Amniotic epithelial cell (primary cell): Measurements from ENCODE around the gene RETREG3.
A peak's percentile ranks its signal among the peaks of the same experiment; 100 is the strongest.
"Not testable (repeated sequence)": the region's sequence is repeated elsewhere in the genome, so short reads cannot be mapped to it uniquely, and the experiment has no call there.

Experiments used
- DNase-seq: peaks from one replicate; pipeline ENCODE4 v3.0.0-alpha.2; 2010; ENCODE audit warnings: low read depth

RETREG3 gene, protein sequence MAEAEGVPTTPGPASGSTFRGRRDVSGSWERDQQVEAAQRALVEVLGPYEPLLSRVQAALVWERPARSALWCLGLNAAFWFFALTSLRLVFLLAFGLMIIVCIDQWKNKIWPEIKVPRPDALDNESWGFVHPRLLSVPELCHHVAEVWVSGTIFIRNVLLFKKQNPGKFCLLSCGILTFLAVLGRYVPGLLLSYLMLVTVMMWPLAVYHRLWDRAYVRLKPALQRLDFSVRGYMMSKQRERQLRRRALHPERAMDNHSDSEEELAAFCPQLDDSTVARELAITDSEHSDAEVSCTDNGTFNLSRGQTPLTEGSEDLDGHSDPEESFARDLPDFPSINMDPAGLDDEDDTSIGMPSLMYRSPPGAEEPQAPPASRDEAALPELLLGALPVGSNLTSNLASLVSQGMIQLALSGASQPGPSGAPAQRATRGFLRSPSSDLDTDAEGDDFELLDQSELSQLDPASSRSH

DNA sequence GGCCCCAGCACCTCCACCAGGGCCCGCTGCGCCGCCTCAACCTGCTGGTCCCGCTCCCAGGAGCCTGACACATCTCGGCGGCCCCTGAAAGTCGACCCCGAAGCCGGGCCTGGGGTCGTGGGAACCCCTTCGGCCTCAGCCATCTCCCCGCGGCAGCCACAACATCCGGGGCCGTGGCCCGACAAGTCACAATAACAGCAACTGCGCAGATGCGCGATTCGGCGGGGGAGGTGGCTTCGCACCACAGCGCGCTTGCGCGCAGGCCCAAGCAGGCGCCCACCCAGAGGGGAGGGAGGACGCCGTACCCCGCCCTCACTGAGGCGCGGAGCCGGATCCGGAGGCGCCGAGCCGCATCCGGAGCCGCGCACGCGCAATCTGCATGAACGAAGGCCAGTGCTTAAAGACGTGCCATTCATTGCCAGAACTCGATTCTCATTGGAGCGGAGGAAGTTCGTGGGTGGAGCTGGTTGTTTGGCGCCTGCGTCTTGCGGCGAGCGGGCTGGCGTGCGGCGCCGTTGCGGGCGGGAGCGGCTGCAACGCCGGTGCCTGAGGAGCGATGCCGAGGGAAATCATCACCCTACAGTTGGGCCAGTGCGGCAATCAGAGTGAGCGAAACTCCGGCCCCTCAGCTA lies at the start of gene RETREG3, which contains the start of gene TUBG1:
Gene RETREG3, minus strand, starts transcription at position 193 of the 632 bp plus-strand sequence. Its CDS starts 50 bp downstream, at position 143.
Gene TUBG1, plus strand, starts transcription at position 502 of the 632 bp plus-strand sequence. Its CDS starts 55 bp downstream, at position 557.
- peak; percentile 99 for DNase-seq

DNA sequence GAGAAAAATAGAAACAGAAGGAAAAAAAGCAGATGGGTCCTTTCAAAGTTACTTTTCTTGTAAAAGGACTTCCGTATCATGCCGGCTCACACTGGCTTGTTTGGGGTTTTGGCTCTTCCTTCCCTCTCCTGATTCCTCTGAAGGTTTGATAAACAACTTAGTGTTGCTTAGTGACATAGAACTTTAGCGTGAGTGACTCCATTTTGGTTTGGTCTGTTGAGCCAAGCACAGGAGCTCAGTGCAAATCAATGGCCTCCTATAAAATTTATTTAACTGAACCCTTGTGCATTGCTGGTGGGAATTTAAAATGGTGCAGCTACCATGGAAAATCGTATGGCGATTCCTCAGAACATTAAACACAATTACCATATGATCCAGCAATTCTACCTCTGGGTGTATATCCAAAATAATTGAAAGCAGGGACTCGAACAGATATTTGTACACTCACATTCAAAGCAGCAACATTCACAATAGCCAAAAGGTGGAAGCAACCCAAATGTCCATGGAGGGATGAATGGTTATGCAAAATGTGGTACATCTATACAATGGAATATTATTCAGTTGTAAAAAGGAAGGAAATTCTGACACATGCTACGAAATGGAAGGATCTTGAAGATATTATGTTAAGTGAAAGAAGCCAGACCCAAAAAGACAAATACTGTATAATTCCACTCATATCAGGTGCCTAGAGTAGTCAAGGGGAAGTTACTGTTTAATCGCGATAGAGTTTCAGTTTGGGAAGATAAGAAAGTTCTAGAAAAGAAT lies 48.8 kb upstream of the RETREG3 start:
- DNase-seq = no peak

DNA sequence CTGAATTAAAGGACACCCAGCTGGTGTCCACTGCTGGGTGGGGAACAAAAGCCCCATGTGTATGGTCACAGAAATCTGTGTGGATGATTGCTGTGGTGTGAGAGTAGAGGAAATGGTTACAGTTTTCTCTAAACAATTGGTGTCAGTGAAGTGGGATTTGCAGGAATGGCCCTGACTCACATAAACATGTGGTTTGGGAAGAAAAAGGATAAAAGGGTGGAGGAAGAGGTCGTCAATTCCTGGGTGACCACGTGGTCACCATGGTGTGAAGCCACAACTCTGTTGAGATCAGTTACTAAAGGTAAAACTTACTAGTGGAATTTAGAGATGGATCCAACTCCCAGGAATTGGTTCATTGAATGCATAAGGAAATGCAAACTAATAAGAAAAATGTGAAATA lies 46.4 kb upstream of the RETREG3 start:
- peak; percentile 34 for DNase-seq

DNA sequence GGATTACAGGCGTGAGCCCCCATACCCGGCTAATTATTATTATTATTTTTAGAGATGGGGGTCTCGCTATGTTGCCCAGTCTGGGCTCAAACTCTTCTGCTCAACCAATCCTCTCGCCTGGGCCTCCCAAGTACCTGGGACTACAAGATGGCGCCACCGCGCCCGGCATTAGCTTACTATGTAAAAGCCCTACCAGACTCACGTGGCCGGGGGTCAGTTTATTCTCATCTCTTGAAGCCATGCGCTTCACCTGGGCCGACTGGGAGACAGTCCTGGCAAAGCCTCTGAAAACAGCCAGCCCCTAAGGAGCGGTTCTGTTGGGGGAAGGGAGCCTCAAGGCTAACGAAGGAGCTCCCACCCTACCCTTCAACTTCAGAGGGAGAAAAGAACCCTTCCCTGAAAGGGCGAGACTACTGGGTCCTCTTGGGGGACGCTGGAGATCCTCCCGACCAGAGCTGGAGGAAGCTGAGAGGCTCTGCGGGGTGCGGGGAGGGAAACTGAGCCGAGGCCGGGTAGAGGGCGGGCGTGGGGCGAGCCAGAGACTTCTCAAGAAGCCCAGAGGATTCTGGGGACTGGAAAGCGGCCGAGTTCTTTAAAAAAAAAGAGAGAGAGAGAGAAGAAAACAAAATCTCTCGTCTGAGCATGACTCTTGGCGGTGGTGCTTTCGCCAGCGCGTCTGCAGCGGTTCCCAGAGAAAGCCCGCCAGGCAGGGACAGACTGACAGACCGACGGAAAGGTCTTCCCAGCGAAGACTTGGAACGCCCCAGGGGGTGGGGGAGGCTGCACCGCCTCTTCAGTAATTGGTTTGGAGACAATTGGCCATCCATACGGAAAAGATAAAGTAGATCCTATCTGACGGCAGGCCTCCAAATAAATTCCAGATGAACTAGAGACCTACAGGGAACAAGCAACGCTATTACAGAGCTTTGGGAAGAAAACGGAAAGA lies 44.3 kb upstream of the RETREG3 start:
- peak; percentile 71 for DNase-seq

DNA sequence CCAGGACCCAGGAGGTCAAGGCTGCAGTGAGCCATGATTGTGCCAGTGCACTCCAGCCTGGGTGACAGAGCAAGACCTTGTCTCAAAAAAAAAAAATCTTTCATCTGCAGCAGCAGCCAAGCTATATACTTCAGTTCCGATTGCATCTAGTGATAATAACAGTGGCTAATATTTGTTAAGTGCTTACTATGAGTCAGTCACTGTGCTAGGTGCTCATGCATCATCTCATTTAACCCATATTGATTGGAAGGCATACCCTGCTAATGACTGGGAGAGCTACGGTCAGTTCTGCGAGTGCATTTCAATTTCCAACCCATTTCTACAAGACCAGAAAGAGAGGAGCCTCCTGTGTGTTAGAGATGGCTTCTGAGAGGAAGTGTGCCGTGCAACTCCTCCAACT lies 42.2 kb upstream of the RETREG3 start:
- no peak for DNase-seq

DNA sequence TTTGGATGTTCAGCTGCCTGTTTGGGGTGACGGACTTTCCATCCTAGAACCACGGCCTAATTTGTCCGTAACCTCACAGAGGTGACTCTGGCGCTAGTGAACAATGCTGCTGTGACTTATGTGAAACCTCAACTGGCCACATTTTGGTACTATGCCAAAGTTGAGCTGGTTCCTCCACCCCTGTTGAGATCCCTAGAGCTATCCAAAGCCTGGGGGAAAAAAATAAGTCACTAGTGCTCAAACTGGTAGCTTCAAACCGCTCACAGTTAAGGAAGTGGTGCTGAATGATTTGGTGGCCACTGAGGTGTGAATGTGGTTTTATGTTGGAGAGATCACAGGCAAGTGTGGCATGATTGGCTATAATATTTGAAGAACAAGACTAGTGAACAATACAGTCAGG lies 38.6 kb upstream of the RETREG3 start:
- DNase-seq = no peak

DNA sequence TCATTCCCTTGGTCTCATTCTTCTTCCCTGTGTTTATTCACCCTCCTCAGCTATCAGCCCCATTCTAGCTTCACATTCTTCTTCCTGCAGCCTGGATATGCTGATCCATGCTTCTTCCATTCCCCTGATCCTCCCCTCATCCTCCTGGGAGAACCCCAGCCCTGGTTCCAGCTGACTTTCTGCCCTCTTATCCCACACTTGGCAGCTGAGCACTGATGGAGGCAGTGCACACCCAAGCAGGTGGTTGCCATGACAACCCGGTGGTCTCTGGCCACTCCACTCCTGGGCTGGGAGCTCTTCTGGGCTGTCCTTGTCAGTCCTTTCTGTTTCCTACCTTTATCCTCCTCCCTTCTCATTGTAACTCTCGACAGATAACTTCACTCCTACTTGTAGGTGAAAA lies 33.2 kb upstream of the RETREG3 start:
- no peak for DNase-seq

DNA sequence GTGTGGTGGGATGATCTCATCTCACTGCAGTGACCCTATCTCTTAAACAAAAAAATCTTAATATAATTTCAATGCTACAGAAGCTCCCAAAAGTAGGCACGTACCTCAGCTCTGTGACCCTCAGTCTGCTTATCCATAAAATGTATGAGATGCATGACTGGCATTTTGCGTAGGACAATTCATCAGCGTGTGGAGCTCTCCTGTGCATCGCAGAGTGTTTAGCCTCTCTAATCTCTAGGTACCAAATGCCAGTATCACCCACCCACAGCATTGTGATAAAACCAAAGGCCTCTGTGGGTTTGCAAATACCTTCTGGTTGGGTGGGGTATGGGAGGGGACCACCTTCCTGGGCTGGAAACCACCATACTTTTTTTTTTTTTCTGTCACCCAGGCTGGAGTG lies 30.9 kb upstream of the RETREG3 start:
- DNase-seq = no peak

DNA sequence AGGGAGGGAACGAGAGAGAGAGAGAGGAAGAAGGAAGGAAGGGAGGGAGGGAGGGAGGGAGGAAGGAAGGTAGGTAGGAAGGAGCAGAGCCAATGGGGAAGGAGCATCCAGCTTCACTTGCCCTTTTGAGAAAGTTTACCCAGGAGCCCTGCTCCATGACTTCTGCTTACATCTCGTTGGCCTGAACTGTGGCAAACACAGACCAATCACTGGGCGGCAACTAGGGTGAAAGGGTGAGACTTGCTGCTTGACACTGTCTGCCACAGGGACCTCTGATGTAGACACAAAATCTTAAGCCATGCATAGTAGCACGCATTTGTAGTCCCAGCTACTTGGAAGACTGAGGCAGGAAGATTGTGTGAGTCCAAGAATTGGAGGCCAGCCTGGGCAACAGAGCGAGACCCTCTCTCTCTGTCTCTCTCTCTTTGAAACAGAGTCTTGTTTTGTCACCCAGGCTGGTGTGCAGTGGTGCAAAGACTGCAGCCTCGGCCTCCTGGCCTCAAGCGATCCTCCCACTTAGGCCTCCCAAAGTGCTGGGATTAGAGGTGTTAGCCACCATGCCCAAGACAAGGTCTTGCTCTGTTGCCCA lies 30.4 kb upstream of the RETREG3 start:
- DNase-seq = no peak

DNA sequence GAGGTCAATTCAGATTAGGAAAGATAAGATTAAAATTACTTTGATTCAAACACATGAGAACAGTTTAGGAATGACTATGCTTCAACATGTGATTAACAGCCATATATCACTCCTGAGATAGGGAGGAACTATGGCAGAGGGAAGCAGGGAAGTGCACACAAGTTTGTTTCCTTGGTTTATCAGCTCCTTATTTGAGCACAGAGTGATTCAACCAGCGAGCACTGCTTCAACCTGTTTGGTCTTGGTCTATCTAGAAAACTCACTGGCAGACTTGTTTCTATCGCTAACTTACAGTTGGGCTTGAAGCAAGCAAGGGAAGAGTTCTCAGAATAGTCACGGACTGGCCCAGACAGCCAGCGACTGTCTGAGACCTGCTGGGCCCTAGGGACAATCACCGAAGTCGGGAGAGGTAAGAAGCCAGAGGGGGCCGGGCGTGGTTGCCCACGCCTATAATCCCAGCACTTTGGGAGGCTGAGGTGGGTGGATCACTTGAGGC lies 23.8 kb upstream of the RETREG3 start:
- DNase-seq = peak; percentile 80

DNA sequence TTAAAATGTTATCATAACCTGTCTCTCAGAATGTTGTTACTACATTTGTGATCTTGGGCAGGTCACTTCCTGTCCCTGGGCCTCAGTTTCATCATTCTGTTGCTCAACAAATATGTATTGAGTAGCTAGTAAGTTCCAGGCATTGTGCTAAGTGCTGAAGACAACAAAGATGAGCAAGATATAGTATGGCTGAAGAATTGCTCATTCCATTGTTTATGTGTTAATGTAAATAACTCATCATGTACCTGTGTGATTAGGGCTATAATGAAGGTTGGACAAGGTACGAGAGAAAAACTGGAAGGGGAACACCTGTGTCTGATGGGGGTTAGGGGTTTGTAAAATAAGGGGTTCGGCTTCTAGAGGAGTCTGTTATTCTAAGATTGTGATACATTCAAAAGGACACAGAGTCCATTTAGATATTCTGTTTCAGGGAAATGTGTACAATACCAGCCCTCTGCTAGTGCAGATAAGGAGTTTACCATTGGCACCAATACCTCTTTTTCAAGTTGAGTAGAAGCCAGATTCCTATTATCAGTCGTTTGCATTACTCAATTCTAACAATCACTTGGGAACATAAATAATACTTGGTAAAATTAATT lies 20.3 kb upstream of the RETREG3 start:
- DNase-seq = peak; percentile 45

DNA sequence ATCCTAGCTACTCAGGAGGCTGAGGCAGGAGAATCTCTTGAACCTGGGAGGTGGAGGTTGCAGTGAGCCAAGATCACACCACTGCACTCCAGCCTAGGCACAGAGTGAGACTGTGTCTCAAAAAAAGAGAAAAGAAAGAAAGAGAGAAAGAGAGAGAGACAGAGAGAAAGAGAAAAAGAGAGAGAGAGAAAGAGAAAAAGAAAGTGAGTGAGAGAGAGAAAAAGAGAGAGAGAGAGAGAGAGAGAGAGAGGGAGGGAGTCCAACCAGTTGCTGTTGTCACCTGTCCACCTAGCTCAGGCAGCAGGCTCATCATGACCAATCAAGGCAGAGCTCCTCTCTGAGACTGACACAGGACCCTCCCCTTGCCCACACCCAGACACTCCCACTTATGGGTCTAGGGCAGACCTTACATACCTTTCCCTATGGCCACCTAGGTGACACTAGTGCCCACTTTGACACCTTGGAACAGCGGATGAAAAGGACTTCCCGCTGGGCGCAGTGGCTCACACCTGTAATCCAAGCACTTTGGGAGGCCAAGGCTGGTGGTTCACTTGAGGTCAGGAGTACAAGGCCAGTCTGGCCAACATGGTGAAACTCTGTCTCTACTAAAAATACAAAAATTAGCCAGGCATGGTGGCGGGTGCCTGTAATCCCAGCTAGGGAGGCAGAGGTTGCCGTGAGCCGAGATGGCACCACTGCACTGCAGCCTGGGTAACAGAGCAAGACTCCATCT lies 18.0 kb upstream of the RETREG3 start:
- not testable (repeated sequence) for DNase-seq

DNA sequence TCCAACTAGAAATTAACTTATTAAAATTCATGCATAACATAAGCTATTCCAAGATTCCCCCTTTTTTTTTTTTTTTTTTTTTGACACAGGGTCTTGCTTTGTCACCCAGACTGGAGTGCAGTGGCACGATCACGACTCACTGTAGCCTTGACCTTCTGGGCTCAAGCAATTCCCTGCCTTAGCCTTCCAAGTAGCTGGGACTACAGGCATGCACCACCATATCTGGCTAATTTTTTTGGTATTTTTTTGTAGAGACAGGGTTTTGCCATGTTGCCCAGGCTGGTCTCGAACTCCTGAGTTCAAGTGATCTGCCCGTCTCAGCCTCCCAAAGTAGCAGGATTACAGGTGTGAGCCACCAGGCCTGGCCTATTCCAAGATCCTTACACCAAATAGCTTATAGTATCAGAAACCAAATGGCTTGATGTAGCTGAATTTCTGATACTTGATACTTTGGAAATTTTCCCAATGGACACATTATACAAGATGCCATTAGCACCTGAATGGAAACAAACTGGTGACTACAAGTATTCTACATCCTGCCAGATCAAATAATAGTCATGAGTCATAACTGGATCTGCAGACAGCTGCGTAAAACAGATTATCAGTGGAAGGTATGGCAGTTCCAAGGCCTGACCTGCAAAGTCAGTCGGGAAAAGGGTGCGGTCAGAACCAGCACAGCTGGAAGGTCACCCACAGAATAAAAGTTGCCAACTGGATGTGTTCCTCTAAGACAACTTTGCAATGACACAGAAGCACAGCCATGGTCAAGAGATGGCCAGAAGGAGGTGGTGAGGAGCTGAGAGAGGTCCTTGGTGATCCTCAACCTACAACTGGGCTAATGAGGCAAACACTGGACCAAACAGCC lies 14.8 kb upstream of the RETREG3 start:
- peak; percentile 18 for DNase-seq

DNA sequence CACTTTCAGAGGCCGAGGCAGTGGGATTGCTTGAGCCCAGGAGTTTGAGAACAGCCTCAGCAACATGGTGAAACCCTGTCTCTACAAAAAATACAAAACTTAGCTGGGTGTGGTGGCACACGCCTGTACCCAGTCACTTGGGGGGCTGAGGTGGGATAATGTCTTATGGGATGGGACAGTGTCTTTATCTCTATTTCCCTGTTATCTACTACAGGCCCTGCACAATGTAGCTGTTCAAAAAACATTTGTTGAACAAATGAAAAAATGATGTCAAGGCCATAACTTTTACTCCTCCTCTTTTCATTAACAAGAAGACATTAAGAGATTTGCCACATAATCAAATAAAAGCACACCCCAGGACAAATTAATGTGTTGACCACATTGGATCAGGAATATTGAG lies 14.1 kb upstream of the RETREG3 start:
- DNase-seq = no peak

DNA sequence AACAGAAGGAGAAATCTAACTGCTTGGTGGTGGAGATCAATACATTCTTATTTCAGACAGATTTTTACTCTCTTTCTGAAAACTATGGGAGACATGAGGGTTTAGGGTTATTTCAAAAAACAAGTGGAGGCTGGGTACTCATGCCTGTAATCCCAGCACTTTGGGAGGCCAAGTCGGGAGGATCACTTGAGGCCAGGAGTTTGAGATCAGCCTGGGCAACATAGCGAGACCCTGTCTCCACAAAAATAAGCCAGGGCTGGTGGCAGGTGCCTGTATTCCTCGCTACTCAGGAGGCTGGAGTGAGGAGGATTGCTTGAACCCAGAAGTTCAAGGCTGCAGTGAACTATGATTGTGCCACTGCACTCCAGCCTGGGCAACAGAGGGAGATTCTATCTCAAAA lies 12.8 kb upstream of the RETREG3 start:
- not testable (repeated sequence) for DNase-seq

DNA sequence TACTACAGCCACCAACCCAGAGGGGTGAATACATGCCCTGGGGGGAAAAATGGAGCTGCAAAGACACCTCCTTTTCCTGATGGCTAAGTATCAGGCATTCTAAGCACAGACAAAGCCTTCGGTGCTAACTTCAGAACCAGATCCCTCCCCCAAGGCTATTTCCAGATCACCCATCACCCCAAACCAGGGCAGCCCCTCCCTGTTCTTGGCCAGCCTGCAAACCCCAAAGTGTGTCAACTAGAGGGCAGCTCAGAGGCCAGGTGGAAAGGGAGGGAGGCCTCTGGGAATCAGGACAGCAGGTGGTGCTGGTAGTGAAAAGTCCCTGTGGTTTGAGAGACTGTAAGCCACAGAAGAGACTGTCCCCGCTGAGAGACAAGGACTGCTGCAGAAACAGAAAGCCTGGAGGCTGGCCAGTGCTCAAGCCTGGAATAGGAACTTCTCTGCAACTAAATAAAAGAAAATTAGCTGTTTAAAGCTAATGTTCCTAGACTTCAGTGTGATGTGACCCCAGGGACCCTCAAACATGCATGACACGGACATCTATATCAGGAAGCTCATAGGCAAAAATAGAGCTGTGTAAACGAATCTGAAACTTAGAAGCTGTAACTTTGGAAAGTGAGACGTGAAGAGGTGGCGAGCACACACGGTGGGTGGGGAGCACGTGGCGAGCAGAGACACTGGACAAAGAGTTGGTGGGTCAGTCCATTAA lies 9.4 kb upstream of the RETREG3 start:
- peak; percentile 7 for DNase-seq

DNA sequence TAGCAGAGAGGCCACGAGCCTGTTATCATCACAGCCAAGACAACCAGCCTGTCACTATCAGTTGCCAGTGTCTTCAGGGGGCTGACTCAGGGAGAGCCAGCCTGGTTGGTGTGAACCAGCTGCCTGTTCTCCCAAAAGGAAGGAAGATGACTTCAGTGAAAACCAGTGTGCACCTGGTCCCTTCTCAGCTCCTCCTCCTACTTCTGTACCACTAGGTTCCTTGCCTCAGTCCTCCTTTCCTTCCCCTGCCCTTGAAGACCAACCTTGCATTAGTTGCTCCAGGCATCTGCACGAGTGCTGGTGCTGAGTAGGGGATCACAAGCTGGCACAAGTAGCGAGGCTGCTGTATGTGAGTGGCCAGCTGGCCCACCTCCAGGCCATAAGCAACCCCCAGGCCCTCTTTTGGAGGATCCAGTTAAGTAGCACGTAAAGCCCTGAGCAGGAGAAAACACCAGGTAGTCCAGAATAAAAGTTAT lies 8.8 kb upstream of the RETREG3 start:
- DNase-seq = no peak
